Activated naive CD8-positive, alpha-beta T cell (primary cell): ENCODE results near the gene NTM.

Experiments used
- H3K27ac Mint-ChIP-seq: one replicate; pipeline ENCODE4 v1.8.0; 2021; ENCODE audit warnings: mixed read lengths
- H3K27me3 Mint-ChIP-seq: one replicate; pipeline ENCODE4 v1.8.0; 2021; ENCODE audit warnings: mixed read lengths
- H3K36me3 Mint-ChIP-seq: one replicate; pipeline ENCODE4 v1.8.0; 2021; ENCODE audit warnings: mixed read lengths
- H3K4me1 Mint-ChIP-seq: one replicate; pipeline ENCODE4 v1.8.0; 2021; ENCODE audit warnings: low read depth, mixed read lengths
- H3K4me3 Mint-ChIP-seq: one replicate; pipeline ENCODE4 v1.8.0; 2021; ENCODE audit warnings: mild to moderate bottlenecking, mixed read lengths
- H3K9me3 Mint-ChIP-seq: one replicate; pipeline ENCODE4 v1.8.0; 2021; ENCODE audit warnings: low read depth, mixed read lengths

The NTM gene

GRCh38 chr11:131866535-131867400 is 496.4 kb downstream of the NTM start:
- Mint-ChIP-seq H3K4me1 (no peaks in the 10 kb centered on the region), H3K4me3 (no peak overlapping the region), H3K36me3 (no peaks in the 10 kb centered on the region), H3K27ac (no peak overlapping the region), H3K9me3 (no peaks in the 10 kb centered on the region), H3K27me3 (no peaks in the 10 kb centered on the region)

GRCh38 chr11:131867457-131868257 is 497.2 kb downstream of the NTM start:
- Mint-ChIP-seq H3K36me3 (no peaks in the 10 kb centered on the region), H3K27me3 (no peaks in the 10 kb centered on the region), H3K4me1 (no peaks in the 10 kb centered on the region), H3K27ac (no peak overlapping the region), H3K4me3 (no peak overlapping the region), H3K9me3 (no peaks in the 10 kb centered on the region)

- Mint-ChIP-seq H3K27me3 (no peaks in the 10 kb centered on the region), H3K4me3 (no peak overlapping the region), H3K9me3 (no peaks in the 10 kb centered on the region), H3K27ac (no peak overlapping the region), H3K36me3 (no peaks in the 10 kb centered on the region), H3K4me1 (no peaks in the 10 kb centered on the region)
Measured at GRCh38 chr11:131868629-131869507, 498.5 kb downstream of the NTM start.

GRCh38 chr11:131870305-131870704 is 499.9 kb downstream of the NTM start:
- no peaks in the 10 kb centered on the region for H3K4me1 Mint-ChIP-seq
- H3K9me3 Mint-ChIP-seq = no peaks in the 10 kb centered on the region
- no peaks in the 10 kb centered on the region for H3K27me3 Mint-ChIP-seq
- H3K27ac Mint-ChIP-seq = no peak overlapping the region
- H3K4me3 Mint-ChIP-seq = no peak overlapping the region
- no peaks in the 10 kb centered on the region for H3K36me3 Mint-ChIP-seq

GRCh38 chr11:131871006-131871405 is 500.6 kb downstream of the NTM start:
- no peaks in the 10 kb centered on the region for H3K4me1 Mint-ChIP-seq

GRCh38 chr11:131874070-131874469 is 503.7 kb downstream of the NTM start:
- no peak overlapping the region for H3K4me3 Mint-ChIP-seq
- no peaks in the 10 kb centered on the region for H3K4me1 Mint-ChIP-seq
- no peak overlapping the region for H3K27ac Mint-ChIP-seq
- H3K27me3 Mint-ChIP-seq = no peaks in the 10 kb centered on the region
- no peaks in the 10 kb centered on the region for H3K36me3 Mint-ChIP-seq
- H3K9me3 Mint-ChIP-seq = no peaks in the 10 kb centered on the region

More at GRCh38 chr11:131871006-131871405, 500.6 kb downstream of the NTM start:
- Mint-ChIP-seq H3K36me3 (no peaks in the 10 kb centered on the region), H3K27me3 (no peaks in the 10 kb centered on the region), H3K4me3 (no peak overlapping the region), H3K27ac (no peak overlapping the region), H3K9me3 (no peaks in the 10 kb centered on the region)

GRCh38 chr11:131875611-131876010 is 505.2 kb downstream of the NTM start:
- Mint-ChIP-seq H3K36me3 (no peaks in the 10 kb centered on the region), H3K9me3 (no peaks in the 10 kb centered on the region), H3K4me3 (no peak overlapping the region), H3K27ac (no peak overlapping the region), H3K27me3 (no peaks in the 10 kb centered on the region), H3K4me1 (no peaks in the 10 kb centered on the region)

GRCh38 chr11:131877246-131877942 is 507.0 kb downstream of the NTM start:
- Mint-ChIP-seq H3K9me3 (peaks cover 4% of the 10 kb centered on the region), H3K36me3 (no peaks in the 10 kb centered on the region), H3K4me3 (no peak overlapping the region), H3K27ac (no peak overlapping the region), H3K27me3 (no peaks in the 10 kb centered on the region), H3K4me1 (no peaks in the 10 kb centered on the region)

- H3K36me3 Mint-ChIP-seq = no peaks in the 10 kb centered on the region
- no peaks in the 10 kb centered on the region for H3K4me1 Mint-ChIP-seq
- H3K27ac Mint-ChIP-seq = no peak overlapping the region
- peaks cover 4% of the 10 kb centered on the region for H3K9me3 Mint-ChIP-seq
- no peak overlapping the region for H3K4me3 Mint-ChIP-seq
- no peaks in the 10 kb centered on the region for H3K27me3 Mint-ChIP-seq
Measured at GRCh38 chr11:131880316-131880715, 509.9 kb downstream of the NTM start.

- no peak overlapping the region for H3K4me3 Mint-ChIP-seq
- H3K4me1 Mint-ChIP-seq = no peaks in the 10 kb centered on the region
- H3K36me3 Mint-ChIP-seq = no peaks in the 10 kb centered on the region
- H3K27me3 Mint-ChIP-seq = no peaks in the 10 kb centered on the region
- H3K27ac Mint-ChIP-seq = no peak overlapping the region
- peaks cover 4% of the 10 kb centered on the region for H3K9me3 Mint-ChIP-seq
Measured at GRCh38 chr11:131880976-131881375, 510.6 kb downstream of the NTM start.

GRCh38 chr11:131883332-131883731 is 512.9 kb downstream of the NTM start:
- H3K4me3 Mint-ChIP-seq = no peak overlapping the region
- H3K4me1 Mint-ChIP-seq = no peaks in the 10 kb centered on the region
- peaks cover 4% of the 10 kb centered on the region for H3K9me3 Mint-ChIP-seq
- no peak overlapping the region for H3K27ac Mint-ChIP-seq
- no peaks in the 10 kb centered on the region for H3K36me3 Mint-ChIP-seq
- no peaks in the 10 kb centered on the region for H3K27me3 Mint-ChIP-seq

GRCh38 chr11:131884461-131885073 is 514.2 kb downstream of the NTM start:
- Mint-ChIP-seq H3K27ac (no peak overlapping the region), H3K9me3 (peaks cover 4% of the 10 kb centered on the region), H3K36me3 (no peaks in the 10 kb centered on the region), H3K27me3 (no peaks in the 10 kb centered on the region), H3K4me3 (no peak overlapping the region), H3K4me1 (no peaks in the 10 kb centered on the region)

GRCh38 chr11:131885431-131885830 is 515.0 kb downstream of the NTM start:
- Mint-ChIP-seq H3K4me1 (no peaks in the 10 kb centered on the region), H3K27me3 (no peaks in the 10 kb centered on the region), H3K9me3 (peaks cover 4% of the 10 kb centered on the region), H3K27ac (no peak overlapping the region), H3K36me3 (no peaks in the 10 kb centered on the region), H3K4me3 (no peak overlapping the region)

GRCh38 chr11:131886201-131886600 is 515.8 kb downstream of the NTM start:
- Mint-ChIP-seq H3K4me3 (no peak overlapping the region), H3K27ac (no peak overlapping the region), H3K9me3 (peaks cover 4% of the 10 kb centered on the region), H3K36me3 (no peaks in the 10 kb centered on the region), H3K27me3 (no peaks in the 10 kb centered on the region), H3K4me1 (no peaks in the 10 kb centered on the region)
